Measurements from ENCODE around the gene SCD. TPM values are rescaled to one million over a fixed set of nuclear protein-coding genes. Genes with fewer than 3 reads are reported as not detected.
"Not testable (repeated sequence)": the region's sequence is repeated elsewhere in the genome, so short reads cannot be mapped to it uniquely, and the experiment has no call there.

Gene SCD
- 10 to 100 TPM; 36.9 to 53.9 (median 45.5) TPM for polyA plus RNA-seq (ENCODE audit: insufficient read length in 4 of 4)

GRCh38 chr10:100346765-100347567, at the start of gene SCD:
TSS of gene SCD (plus strand) at chr10:100347233. CDS start at chr10:100347505, 272 bp downstream.
- peak in 3 of 4 donors; percentile 67 to 83 (median 71) for DNase-seq (ENCODE audit: low read depth in 4 of 4, low spot score in 3 of 4)

GRCh38 chr10:100297242-100297641, 49.8 kb upstream of the SCD start:
- no peak for DNase-seq (ENCODE audit: low read depth in 4 of 4, low spot score in 3 of 4)

GRCh38 chr10:100301123-100301522, 45.9 kb upstream of the SCD start:
- DNase-seq (ENCODE audit: low read depth in 4 of 4, low spot score in 3 of 4), result not testable (repeated sequence)

- no peak for DNase-seq (ENCODE audit: low read depth in 4 of 4, low spot score in 3 of 4)
Measured at GRCh38 chr10:100303724-100304319, 43.2 kb upstream of the SCD start.

- no peak for DNase-seq (ENCODE audit: low read depth in 4 of 4, low spot score in 3 of 4)
Measured at GRCh38 chr10:100304414-100304813, 42.6 kb upstream of the SCD start.

- DNase-seq (ENCODE audit: low read depth in 4 of 4, low spot score in 3 of 4), result no peak
Measured at GRCh38 chr10:100306861-100307260, 40.2 kb upstream of the SCD start.

- no peak for DNase-seq (ENCODE audit: low read depth in 4 of 4, low spot score in 3 of 4)
Measured at GRCh38 chr10:100307684-100308083, 39.3 kb upstream of the SCD start.

- no peak for DNase-seq (ENCODE audit: low read depth in 4 of 4, low spot score in 3 of 4)
Measured at GRCh38 chr10:100311298-100311697, 35.7 kb upstream of the SCD start.

GRCh38 chr10:100315615-100316014, 31.4 kb upstream of the SCD start:
- DNase-seq (ENCODE audit: low read depth in 4 of 4, low spot score in 3 of 4), result no peak

GRCh38 chr10:100318207-100318606, 28.8 kb upstream of the SCD start:
- DNase-seq (ENCODE audit: low read depth in 4 of 4, low spot score in 3 of 4), result no peak

GRCh38 chr10:100319707-100320402, 27.2 kb upstream of the SCD start:
- DNase-seq (ENCODE audit: low read depth in 4 of 4, low spot score in 3 of 4), result no peak

GRCh38 chr10:100325158-100325557, 21.9 kb upstream of the SCD start:
- no peak for DNase-seq (ENCODE audit: low read depth in 4 of 4, low spot score in 3 of 4)

GRCh38 chr10:100327007-100327717, 19.9 kb upstream of the SCD start:
- no peak for DNase-seq (ENCODE audit: low read depth in 4 of 4, low spot score in 3 of 4)

- DNase-seq (ENCODE audit: low read depth in 4 of 4, low spot score in 3 of 4), result no peak
Measured at GRCh38 chr10:100327718-100328009, 19.4 kb upstream of the SCD start.

- DNase-seq (ENCODE audit: low read depth in 4 of 4, low spot score in 3 of 4), result no peak
Measured at GRCh38 chr10:100328198-100328597, 18.8 kb upstream of the SCD start.

- no peak for DNase-seq (ENCODE audit: low read depth in 4 of 4, low spot score in 3 of 4)
Measured at GRCh38 chr10:100330079-100330478, 17.0 kb upstream of the SCD start, which contains the start of gene PKD2L1. TSS of gene PKD2L1 (minus strand) at chr10:100330228. CDS start at chr10:100330103, 125 bp downstream.

GRCh38 chr10:100333106-100333505, 13.9 kb upstream of the SCD start:
- DNase-seq (ENCODE audit: low read depth in 4 of 4, low spot score in 3 of 4), result no peak

- DNase-seq (ENCODE audit: low read depth in 4 of 4, low spot score in 3 of 4), result no peak
Measured at GRCh38 chr10:100333661-100334440, 13.2 kb upstream of the SCD start.

- DNase-seq (ENCODE audit: low read depth in 4 of 4, low spot score in 3 of 4), result no peak
Measured at GRCh38 chr10:100334762-100335161, 12.3 kb upstream of the SCD start.

- peak in 1 of 4 donors; percentile 26 for DNase-seq (ENCODE audit: low read depth in 4 of 4, low spot score in 3 of 4)
Measured at GRCh38 chr10:100338434-100339036, 8.5 kb upstream of the SCD start.

Data from left renal pelvis (tissue), 4 donors.